Hematopoietic multipotent progenitor cell treated with erythropoietin and hydrocortisone succinate and interleukin-3 and kit ligand, for 17 days (in vitro differentiated cells): ENCODE measurements around the gene CP.
"Not testable (repeated sequence)": the region's sequence is repeated elsewhere in the genome, so short reads cannot be mapped to it uniquely, and the experiment has no call there.

Source experiments
- DNase-seq: peaks from one replicate; pipeline ENCODE4 v3.0.0-alpha.2; 2015; ENCODE audit warnings: low spot score

CP gene

GRCh38 chr3:149221783-149222517 is at the start of gene CP:
Gene CP (minus strand): TSS chr3:149221829. CDS start chr3:149221792, 37 bp downstream.
- DNase-seq = no peak

DNA sequence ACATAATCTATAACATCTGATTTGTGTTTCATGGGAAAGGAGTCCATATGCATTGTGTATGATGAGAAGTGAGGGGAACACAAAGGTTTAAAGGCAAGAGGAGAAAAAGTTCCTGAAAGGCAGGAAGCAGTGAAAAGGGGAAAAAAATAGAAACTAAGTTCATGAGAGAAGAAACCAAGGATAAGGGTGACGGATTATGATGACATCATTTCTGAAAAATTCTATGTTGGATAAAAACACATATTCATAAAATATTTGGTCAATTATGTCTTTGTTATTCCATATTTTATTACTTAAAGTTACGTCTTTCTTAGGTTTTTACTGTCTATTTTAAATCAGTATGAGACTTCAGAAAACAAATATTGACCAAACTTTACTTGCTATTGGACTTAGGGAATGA is 48.6 kb upstream of the CP start:
- no peak for DNase-seq

GRCh38 chr3:149269687-149270086 is 48.1 kb upstream of the CP start:
- DNase-seq = no peak

GRCh38 chr3:149267565-149267964 is 45.9 kb upstream of the CP start:
- no peak for DNase-seq

GRCh38 chr3:149266736-149267135 is 45.1 kb upstream of the CP start:
- DNase-seq = no peak

DNA sequence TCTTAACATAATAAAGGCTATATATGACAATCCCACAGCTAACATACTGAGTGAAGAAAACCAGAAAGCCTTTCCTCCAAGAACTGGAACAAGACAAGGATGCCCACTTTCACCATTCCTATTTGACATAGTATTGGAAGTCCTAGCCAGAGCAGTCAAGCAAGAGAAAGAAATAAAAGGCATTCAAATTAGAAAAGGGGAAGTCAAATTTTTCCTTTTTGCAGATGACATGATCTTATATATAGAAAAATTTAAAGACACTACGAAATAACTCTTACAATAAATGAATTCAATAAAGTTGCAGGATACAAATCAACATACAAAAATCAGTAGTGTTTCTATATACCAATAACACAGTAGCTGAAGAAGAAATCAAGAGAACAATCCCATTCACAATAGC is 42.2 kb upstream of the CP start:
- no peak for DNase-seq

- no peak for DNase-seq
Measured at GRCh38 chr3:149258714-149259113, 37.1 kb upstream of the CP start.

DNA sequence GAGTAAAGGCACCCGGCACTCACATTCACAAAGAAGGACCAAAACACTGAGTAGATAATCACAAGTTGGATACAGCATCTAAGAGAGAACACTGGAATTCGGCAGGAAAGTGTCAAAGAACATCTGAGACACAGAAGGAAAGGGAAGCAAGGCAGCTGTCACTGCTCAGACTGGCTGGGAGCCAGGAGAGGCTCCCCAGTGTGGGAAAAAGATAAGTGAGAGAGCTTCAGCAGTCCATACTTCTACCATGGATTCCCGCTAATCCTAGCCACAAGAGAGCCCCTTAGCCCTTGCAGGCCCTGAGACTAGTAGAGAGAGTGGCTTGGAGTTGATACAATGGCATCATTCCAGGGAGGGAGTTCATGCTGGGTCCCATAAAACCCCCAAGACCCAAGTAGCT is 36.7 kb upstream of the CP start:
- DNase-seq = no peak

DNA sequence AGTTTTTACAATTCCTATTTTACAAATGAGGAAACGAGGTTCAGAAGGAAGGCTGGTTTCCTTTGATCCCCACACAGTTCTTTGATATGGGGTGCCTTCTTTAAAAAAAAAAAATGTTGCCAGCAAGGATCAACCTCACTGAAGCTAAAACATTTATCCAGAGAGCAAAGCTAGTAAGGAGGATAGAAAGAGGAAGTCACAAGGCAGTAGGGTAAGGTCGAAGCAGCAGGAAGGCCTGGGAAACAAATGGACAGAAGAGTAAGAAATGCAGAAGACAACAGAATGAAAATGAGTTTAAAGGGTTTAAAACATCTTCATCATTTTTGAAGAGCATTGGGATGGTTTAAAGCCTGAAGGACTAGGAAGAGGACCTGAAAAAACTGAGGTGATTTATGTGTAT is 30.6 kb upstream of the CP start:
- DNase-seq = no peak

DNA sequence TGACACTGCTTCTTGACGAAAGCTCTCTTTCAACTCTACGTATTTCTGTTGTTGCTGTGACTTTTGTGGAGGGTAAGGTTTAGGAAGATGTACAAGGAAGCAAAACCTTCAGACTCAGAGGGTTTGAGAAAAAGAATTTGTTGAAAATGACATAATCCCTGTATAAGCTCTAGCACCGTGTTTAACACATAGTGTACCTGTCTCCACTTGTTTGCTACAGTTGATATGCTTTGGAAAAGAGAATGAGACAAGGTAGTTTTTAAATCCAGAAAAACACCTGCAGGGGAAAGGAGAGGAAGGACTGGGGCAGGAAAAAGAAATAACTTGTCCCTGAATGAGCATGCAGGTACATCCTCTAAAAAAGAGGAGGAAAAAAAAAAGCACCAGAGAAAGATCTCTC is 29.6 kb upstream of the CP start:
- DNase-seq = no peak

DNA sequence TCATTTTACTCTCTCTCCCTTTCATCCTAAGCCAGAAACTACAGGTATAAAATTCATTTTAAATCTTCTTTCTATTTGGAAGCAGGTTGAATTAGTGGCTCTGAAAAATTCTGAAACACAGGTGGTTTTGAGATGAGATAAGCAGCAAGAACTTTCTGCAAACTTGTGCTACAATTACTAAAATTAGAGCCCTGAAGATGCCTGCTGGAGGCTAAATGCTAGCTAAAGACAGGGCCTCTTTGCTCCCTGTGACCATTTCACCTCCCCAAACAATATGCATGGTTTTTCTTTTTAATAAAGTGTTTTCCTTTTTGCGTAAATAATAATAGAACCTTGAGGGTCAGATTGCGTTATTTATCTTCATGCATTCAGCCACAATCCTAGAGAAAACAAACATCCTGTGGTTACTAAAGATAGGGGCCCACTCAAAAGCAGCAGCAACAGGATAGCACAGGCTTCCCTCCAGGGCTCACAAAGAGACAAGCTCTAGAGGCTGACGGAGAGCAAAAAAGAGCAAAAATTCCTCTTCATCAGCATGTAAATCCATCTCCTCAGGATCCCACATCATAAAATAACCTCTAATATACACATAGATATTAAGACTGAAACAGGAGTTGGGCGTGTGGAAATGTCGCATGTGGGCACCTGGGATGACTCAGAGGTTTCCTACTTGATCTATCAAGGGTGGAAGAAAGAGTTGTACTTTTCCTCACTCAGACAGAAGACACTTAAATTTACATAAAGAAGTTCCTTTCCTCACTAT is 26.5 kb upstream of the CP start:
- DNase-seq = no peak

- no peak for DNase-seq
Measured at GRCh38 chr3:149247008-149247710, 25.5 kb upstream of the CP start.

DNA sequence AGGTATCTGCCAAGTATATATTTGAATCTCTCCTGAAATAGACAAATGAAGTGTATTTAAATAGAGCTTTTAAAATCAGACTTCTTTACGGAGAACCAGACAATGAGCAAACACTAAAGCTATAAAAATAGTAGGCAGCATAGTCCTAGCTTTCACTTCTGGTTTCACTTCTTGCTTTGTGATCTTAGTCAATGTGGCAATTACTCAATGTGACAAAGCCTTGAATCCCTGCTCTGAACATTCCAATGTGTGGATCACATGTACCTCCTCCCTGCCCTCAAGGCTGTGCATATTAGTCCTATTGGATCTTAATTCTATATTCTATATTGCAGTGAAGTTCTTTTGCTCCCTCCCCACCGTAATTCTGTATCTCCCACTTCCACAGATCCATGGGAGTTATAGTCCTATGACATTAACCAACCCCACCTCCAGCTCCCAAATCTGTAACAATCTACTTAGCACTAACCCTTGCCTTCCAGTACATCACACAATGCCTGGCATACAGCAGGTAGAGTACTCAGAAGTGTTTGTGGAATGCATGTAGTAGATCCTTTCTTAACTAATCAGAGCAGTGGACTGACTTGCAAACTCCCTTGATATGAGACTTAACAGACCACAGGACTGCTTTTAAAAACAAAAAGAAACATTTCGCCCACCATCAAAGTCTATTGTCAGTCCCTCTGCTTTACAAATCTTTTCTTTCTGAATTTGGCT is 24.3 kb upstream of the CP start:
- no peak for DNase-seq

DNA sequence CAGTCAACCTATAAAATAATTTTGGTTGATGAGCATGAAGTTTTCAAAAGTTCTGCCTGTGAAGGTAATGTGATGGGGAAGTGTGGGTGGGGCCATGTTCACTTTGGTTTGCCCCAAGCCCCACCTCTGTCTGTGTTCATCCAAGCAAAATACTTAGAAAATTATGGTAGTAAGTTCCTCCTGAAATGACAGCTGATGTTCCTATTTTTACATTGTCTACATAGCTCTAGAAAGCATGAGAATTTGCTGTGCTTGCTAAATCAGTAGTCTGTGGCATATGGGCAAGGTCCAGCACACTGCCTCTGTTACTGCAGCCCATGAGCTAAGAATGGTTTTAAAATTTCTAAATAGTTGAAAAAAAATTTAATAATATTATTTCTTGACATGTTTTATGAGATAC is 21.9 kb upstream of the CP start:
- DNase-seq = no peak

- no peak for DNase-seq
Measured at GRCh38 chr3:149239357-149239936, 17.8 kb upstream of the CP start.

- DNase-seq = not testable (repeated sequence)
Measured at GRCh38 chr3:149238268-149238667, 16.6 kb upstream of the CP start.

DNA sequence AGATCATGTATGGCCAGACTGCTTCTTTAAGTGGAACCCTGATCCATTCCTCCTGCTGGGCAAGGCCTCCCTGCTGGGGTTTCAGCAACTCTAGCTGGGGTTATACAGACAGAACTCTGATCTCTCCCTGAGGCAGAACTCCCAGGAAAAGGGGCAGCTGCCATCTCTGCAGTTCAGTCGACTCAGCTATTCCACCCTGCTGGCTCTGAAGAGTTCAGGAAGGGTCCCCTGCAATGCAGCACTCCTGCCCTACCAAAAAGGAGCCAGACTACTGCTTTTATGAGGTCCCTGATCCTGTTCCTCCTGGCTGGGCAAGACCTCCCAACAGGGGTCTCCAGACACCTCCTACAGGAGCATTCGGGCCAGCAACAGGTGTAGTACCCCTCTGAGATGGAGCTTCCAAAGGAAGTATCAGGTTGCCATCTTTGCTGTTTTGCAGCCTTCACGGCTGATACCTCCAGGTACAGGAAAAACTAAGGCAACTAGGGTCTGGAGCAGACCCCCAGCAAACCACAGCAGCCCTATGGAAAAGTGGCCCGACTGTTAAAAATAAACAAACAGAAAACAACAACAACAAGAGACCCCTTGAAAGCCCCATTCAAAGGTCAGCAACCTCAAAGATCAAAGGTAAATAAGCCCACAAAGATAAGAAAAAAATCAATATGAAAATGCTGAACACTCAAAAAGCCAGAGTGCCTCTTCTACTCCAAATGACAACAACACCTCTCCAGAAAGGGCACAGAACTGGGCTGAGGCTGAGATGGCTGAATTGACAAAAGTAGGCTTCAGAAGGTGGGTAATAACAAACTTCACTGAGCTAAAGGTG is 14.2 kb upstream of the CP start:
- DNase-seq = no peak

DNA sequence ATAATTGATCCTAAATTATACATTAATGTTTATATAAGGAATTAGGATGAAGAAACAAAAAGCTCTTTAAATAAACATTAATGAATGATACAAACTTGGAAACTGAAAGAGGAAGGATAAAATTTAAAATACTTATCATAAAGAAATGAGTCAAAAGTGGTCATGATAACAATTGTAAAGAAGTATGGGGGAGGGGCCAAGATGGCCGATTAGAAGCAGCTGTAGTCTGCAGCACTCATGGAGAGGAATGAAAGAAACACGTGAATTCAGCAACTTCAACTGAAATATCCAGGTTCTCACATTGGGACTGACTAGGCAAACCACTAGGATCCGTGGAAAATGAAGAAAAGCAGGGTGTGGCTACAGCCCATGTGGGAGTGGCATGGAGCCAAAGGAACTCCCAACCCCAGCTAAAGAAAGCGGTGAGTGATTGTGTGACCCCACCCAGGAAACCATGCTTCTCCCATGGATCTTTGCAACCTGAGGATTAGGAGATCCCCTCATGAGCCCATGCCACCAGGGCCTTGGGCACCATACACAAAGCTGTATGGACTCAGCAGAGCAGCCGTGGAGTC is 13.1 kb upstream of the CP start:
- DNase-seq = no peak

DNA sequence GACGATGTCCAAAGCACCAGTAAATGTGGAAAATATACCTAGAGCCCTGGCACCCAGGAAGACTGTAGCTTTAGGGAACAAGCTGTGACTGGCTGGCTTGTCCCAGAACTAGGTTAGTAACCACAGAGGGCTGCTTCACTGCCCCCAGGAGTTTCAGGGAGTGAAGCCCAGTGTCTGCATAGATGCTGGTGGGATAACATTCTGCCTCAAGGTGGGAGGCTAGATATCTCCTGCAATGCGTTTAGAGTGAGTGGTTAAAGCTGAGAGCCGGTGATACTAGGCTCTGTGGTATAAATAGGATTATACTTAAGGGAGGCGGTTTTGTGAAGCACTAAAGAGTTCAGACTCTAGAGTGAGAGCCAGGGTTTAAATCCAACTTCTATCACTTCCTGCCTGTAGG is 11.7 kb upstream of the CP start:
- no peak for DNase-seq

- DNase-seq = no peak
Measured at GRCh38 chr3:149231871-149232270, 10.2 kb upstream of the CP start.
